Posterior vena cava (tissue), 2 donors: ENCODE data around the gene BCL11B. TPM values are rescaled to one million over a fixed set of nuclear protein-coding genes. Genes with fewer than 3 reads are reported as not detected.

ENCODE experiments used
- DNase-seq: peaks from one replicate; pipeline ENCODE4 v3.0.0-alpha.2; 2020; ENCODE audit warnings: low spot score
- intact Hi-C, 2 donors: fragments of 100-400 bp; cut with DNase I; formaldehyde crosslinking; loops; one replicate each; pipeline versions ENCODE4 v1.14.1 to v1.14.2; 2022 to 2023
- total RNA-seq, 2 donors: library from RNA; stranded (reverse); fragmentation: NEBNext Ultra II Directional; extraction: Animal tissue kit (Norgen Biotek cat#: 25700); gene quantifications; one replicate each; pipeline ENCODE4 v1.2.1, GENCODE V29; 2021
- donor health status: DM: yes; HTN: yes; CAD: no.
- donor health status: DM: yes; HTN: yes; CAD: no.

BCL11B gene
- total RNA-seq, 2 donors from 2014 or later: 0.43 to 1.5 TPM

- no peak for DNase-seq
- intact Hi-C loops: no loop called here
Measured at GRCh38 chr14:99258876-99259726, 12.9 kb downstream of the BCL11B start.

- intact Hi-C loops: no loop called here
- no peak for DNase-seq
Measured at GRCh38 chr14:99258341-99258861, 13.6 kb downstream of the BCL11B start.

- intact Hi-C loops: no loop called here
- DNase-seq: no peak
Measured at GRCh38 chr14:99257673-99258221, 14.2 kb downstream of the BCL11B start.

GRCh38 chr14:99257122-99257672, 14.8 kb downstream of the BCL11B start:
- DNase-seq: no peak
- intact Hi-C loops: no loop called here

GRCh38 chr14:99256483-99256874, 15.5 kb downstream of the BCL11B start:
- DNase-seq: no peak

GRCh38 chr14:99255621-99256482, 16.1 kb downstream of the BCL11B start:
- intact Hi-C loops: no loop called here
- DNase-seq: no peak

More at GRCh38 chr14:99256483-99256874, 15.5 kb downstream of the BCL11B start:
- intact Hi-C loops: no loop called here

GRCh38 chr14:99254328-99255009, 17.5 kb downstream of the BCL11B start:
- intact Hi-C loops: no loop called here
- no peak for DNase-seq

GRCh38 chr14:99253890-99254289, 18.1 kb downstream of the BCL11B start:
- DNase-seq: no peak
- intact Hi-C loops: no loop called here

- no peak for DNase-seq
- intact Hi-C loops: no loop called here
Measured at GRCh38 chr14:99252940-99253868, 18.8 kb downstream of the BCL11B start.

GRCh38 chr14:99252443-99252939, 19.5 kb downstream of the BCL11B start:
- intact Hi-C loops: no loop called here
- DNase-seq: no peak

GRCh38 chr14:99251721-99252120, 20.3 kb downstream of the BCL11B start:
- intact Hi-C loops: no loop called here
- no peak for DNase-seq

GRCh38 chr14:99250636-99251208, 21.3 kb downstream of the BCL11B start:
- no peak for DNase-seq
- intact Hi-C loops: no loop called here

GRCh38 chr14:99249389-99249788, 22.6 kb downstream of the BCL11B start:
- DNase-seq: no peak
- intact Hi-C loops: no loop called here

- intact Hi-C loops: no loop called here
- no peak for DNase-seq
Measured at GRCh38 chr14:99248761-99249171, 23.2 kb downstream of the BCL11B start.

GRCh38 chr14:99247772-99248171, 24.2 kb downstream of the BCL11B start:
- no peak for DNase-seq
- intact Hi-C loops: no loop called here

- intact Hi-C loops: no loop called here
Measured at GRCh38 chr14:99247101-99247729, 24.8 kb downstream of the BCL11B start.

GRCh38 chr14:99246536-99247097, 25.4 kb downstream of the BCL11B start:
- intact Hi-C loops: no loop called here

More at GRCh38 chr14:99247101-99247729, 24.8 kb downstream of the BCL11B start:
- no peak for DNase-seq

More at GRCh38 chr14:99246536-99247097, 25.4 kb downstream of the BCL11B start:
- DNase-seq: no peak
